SK-N-SH treated with all-trans-retinoic acid at 6 μM for 48 hours (cell line): Measurements from ENCODE around the gene TLE4.

ENCODE experiments used
- ARNTL ChIP-seq: fragments of 450-650 bp; formaldehyde crosslinking; IDR thresholded peaks from 2 replicates; pipeline ENCODE4 v1.5.0; 2020; ENCODE audit warnings: low read depth, mild to moderate bottlenecking, moderate library complexity, borderline replicate concordance
- BACH2 ChIP-seq: fragments of 250-450 bp; sonication (Bioruptor Pico); IDR thresholded peaks from 2 replicates; pipeline ENCODE4 v1.9.0; 2021; ENCODE audit warnings: mild to moderate bottlenecking, borderline replicate concordance
- CSDC2 ChIP-seq: fragments of 250-450 bp; sonication (Bioruptor Pico); IDR thresholded peaks from 2 replicates; pipeline ENCODE4 v1.5.0; 2020; ENCODE audit warnings: mild to moderate bottlenecking, moderate library complexity
- OSR1 ChIP-seq: fragments of 250-450 bp; sonication (Bioruptor Pico); IDR thresholded peaks from 2 replicates; pipeline ENCODE4 v1.8.0; 2022; ENCODE audit warnings: moderate library complexity, mild to moderate bottlenecking, inconsistent platforms
- RARB ChIP-seq: fragments of 250-450 bp; sonication (Bioruptor Pico); IDR thresholded peaks from 2 replicates; pipeline ENCODE4 v1.8.0; 2021; ENCODE audit warnings: mild to moderate bottlenecking, moderate library complexity
- TCF4 ChIP-seq: fragments of 250-450 bp; sonication (Bioruptor Pico); IDR thresholded peaks from 2 replicates; pipeline ENCODE4 v1.8.0; 2021; ENCODE audit warnings: mild to moderate bottlenecking, moderate library complexity, borderline replicate concordance
- ZNF565 ChIP-seq: fragments of 450-650 bp; formaldehyde crosslinking; conservative IDR thresholded peaks from 2 replicates; pipeline ENCODE4 v1.5.0; 2020; ENCODE audit warnings: low read depth, mild to moderate bottlenecking, moderate library complexity
- ZNF8 ChIP-seq: fragments of 450-650 bp; formaldehyde crosslinking; IDR thresholded peaks from 2 replicates; pipeline ENCODE4 v1.5.0; 2020; ENCODE audit warnings: mild to moderate bottlenecking, moderate library complexity
- TF ChIP-seq, protein P1 (sequence below): fragments of 250-450 bp; sonication (Bioruptor Pico); IDR thresholded peaks from 2 replicates; pipeline ENCODE4 v1.8.0; 2020; ENCODE audit warnings: mild to moderate bottlenecking, moderate library complexity, borderline replicate concordance
- TF ChIP-seq, protein P2 (sequence below): fragments of 250-450 bp; sonication (Bioruptor Pico); IDR thresholded peaks from 2 replicates; pipeline ENCODE4 v1.5.1; 2021; ENCODE audit warnings: mild to moderate bottlenecking, moderate library complexity
- TF ChIP-seq, protein P3 (sequence below): fragments of 250-450 bp; sonication (Bioruptor Pico); IDR thresholded peaks from 2 replicates; pipeline ENCODE4 v1.5.0; 2020; ENCODE audit warnings: mild to moderate bottlenecking, moderate library complexity
- TF ChIP-seq, protein P4 (sequence below): fragments of 250-450 bp; sonication (Bioruptor Pico); IDR thresholded peaks from 2 replicates; pipeline ENCODE4 v1.5.1; 2020; ENCODE audit warnings: low read depth, mild to moderate bottlenecking, moderate library complexity

DNA sequence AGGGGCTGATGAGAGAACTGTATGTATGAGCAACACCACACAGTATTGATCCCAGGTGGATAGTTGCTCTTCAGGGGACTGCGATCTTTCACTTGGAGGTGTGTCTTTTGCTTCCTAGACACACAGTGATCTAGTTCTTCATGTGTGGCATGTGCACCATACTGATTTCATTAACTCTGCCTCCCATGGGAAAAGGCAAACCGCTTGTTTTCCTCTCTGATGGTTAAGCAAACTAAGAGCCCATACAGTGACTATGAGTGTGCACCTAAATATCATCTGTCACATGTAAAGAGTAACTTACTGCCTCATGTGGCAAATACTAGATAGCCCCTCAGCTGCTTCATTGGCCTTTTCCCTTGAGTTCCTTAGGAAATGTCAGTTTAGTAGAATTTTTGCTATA is 147.3 kb downstream of the TLE4 start:
- TF ChIP-seq RARB (no peak), OSR1 (CRISPR knock-in tag) (no peak), ZNF8 (CRISPR knock-in tag) (no peak), BACH2 (CRISPR knock-in tag) (no peak), TCF4 (CRISPR knock-in tag) (no peak), ZNF565 (CRISPR knock-in tag) (no peak), CSDC2 (CRISPR knock-in tag) (no peak), ARNTL (CRISPR knock-in tag) (no peak)
- TF ChIP-seq, protein P1, sequence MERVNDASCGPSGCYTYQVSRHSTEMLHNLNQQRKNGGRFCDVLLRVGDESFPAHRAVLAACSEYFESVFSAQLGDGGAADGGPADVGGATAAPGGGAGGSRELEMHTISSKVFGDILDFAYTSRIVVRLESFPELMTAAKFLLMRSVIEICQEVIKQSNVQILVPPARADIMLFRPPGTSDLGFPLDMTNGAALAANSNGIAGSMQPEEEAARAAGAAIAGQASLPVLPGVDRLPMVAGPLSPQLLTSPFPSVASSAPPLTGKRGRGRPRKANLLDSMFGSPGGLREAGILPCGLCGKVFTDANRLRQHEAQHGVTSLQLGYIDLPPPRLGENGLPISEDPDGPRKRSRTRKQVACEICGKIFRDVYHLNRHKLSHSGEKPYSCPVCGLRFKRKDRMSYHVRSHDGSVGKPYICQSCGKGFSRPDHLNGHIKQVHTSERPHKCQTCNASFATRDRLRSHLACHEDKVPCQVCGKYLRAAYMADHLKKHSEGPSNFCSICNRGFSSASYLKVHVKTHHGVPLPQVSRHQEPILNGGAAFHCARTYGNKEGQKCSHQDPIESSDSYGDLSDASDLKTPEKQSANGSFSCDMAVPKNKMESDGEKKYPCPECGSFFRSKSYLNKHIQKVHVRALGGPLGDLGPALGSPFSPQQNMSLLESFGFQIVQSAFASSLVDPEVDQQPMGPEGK, result no peak
- TF ChIP-seq, protein P2, sequence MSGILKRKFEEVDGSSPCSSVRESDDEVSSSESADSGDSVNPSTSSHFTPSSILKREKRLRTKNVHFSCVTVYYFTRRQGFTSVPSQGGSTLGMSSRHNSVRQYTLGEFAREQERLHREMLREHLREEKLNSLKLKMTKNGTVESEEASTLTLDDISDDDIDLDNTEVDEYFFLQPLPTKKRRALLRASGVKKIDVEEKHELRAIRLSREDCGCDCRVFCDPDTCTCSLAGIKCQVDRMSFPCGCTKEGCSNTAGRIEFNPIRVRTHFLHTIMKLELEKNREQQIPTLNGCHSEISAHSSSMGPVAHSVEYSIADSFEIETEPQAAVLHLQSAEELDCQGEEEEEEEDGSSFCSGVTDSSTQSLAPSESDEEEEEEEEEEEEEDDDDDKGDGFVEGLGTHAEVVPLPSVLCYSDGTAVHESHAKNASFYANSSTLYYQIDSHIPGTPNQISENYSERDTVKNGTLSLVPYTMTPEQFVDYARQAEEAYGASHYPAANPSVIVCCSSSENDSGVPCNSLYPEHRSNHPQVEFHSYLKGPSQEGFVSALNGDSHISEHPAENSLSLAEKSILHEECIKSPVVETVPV, result no peak
- TF ChIP-seq, protein P3, sequence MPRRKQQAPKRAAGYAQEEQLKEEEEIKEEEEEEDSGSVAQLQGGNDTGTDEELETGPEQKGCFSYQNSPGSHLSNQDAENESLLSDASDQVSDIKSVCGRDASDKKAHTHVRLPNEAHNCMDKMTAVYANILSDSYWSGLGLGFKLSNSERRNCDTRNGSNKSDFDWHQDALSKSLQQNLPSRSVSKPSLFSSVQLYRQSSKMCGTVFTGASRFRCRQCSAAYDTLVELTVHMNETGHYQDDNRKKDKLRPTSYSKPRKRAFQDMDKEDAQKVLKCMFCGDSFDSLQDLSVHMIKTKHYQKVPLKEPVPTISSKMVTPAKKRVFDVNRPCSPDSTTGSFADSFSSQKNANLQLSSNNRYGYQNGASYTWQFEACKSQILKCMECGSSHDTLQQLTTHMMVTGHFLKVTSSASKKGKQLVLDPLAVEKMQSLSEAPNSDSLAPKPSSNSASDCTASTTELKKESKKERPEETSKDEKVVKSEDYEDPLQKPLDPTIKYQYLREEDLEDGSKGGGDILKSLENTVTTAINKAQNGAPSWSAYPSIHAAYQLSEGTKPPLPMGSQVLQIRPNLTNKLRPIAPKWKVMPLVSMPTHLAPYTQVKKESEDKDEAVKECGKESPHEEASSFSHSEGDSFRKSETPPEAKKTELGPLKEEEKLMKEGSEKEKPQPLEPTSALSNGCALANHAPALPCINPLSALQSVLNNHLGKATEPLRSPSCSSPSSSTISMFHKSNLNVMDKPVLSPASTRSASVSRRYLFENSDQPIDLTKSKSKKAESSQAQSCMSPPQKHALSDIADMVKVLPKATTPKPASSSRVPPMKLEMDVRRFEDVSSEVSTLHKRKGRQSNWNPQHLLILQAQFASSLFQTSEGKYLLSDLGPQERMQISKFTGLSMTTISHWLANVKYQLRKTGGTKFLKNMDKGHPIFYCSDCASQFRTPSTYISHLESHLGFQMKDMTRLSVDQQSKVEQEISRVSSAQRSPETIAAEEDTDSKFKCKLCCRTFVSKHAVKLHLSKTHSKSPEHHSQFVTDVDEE, result no peak
- TF ChIP-seq, protein P4, sequence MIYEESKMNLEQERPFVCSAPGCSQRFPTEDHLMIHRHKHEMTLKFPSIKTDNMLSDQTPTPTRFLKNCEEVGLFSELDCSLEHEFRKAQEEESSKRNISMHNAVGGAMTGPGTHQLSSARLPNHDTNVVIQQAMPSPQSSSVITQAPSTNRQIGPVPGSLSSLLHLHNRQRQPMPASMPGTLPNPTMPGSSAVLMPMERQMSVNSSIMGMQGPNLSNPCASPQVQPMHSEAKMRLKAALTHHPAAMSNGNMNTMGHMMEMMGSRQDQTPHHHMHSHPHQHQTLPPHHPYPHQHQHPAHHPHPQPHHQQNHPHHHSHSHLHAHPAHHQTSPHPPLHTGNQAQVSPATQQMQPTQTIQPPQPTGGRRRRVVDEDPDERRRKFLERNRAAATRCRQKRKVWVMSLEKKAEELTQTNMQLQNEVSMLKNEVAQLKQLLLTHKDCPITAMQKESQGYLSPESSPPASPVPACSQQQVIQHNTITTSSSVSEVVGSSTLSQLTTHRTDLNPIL (CRISPR knock-in tag), result no peak
